Ecto neural progenitor cell (in vitro differentiated cells): ENCODE measurements around the gene MAGEA2.
"Not testable (repeated sequence)": the region's sequence is repeated elsewhere in the genome, so short reads cannot be mapped to it uniquely, and the experiment has no call there.

Experiments used
- DNase-seq: peaks from one replicate; pipeline ENCODE4 v3.0.0-alpha.2; 2018; ENCODE audit warnings: low spot score

MAGEA2 gene

GRCh38 chrX:152753686-152754650 is at the start of gene MAGEA2:
Gene MAGEA2, minus strand, starts transcription at chrX:152753842. Its CDS starts 2,479 bp downstream, at chrX:152751363.
- not testable (repeated sequence) for DNase-seq

GRCh38 chrX:152798945-152799344 is 45.3 kb upstream of the MAGEA2 start:
- no peak for DNase-seq

- not testable (repeated sequence) for DNase-seq
Measured at GRCh38 chrX:152787062-152787461, 33.4 kb upstream of the MAGEA2 start.

GRCh38 chrX:152769549-152770289 is 16.1 kb upstream of the MAGEA2 start, which contains the start of gene MAGEA6:
Gene MAGEA6, minus strand, starts transcription at chrX:152769689. Its CDS starts 2,039 bp downstream, at chrX:152767650.
- DNase-seq = not testable (repeated sequence)

- not testable (repeated sequence) for DNase-seq
Measured at GRCh38 chrX:152766562-152766961, 12.9 kb upstream of the MAGEA2 start.

- not testable (repeated sequence) for DNase-seq
Measured at GRCh38 chrX:152761582-152761981, 7.9 kb upstream of the MAGEA2 start.

- not testable (repeated sequence) for DNase-seq
Measured at GRCh38 chrX:152759544-152759943, 5.9 kb upstream of the MAGEA2 start.

GRCh38 chrX:152758918-152759317 is 5.3 kb upstream of the MAGEA2 start, which contains the start of gene CSAG3:
Gene CSAG3, plus strand, starts transcription at chrX:152759218.
- not testable (repeated sequence) for DNase-seq

GRCh38 chrX:152754871-152755270 is 1.2 kb upstream of the MAGEA2 start:
- not testable (repeated sequence) for DNase-seq

- no peak for DNase-seq
Measured at GRCh38 chrX:152738560-152738959, 15.1 kb downstream of the MAGEA2 start.

GRCh38 chrX:152736528-152736927 is 17.1 kb downstream of the MAGEA2 start:
- not testable (repeated sequence) for DNase-seq

- DNase-seq = no peak
Measured at GRCh38 chrX:152735860-152736511, 17.7 kb downstream of the MAGEA2 start.

GRCh38 chrX:152735101-152735500 is 18.5 kb downstream of the MAGEA2 start:
- DNase-seq = no peak

GRCh38 chrX:152734143-152734858 is 19.3 kb downstream of the MAGEA2 start:
- DNase-seq = not testable (repeated sequence)

GRCh38 chrX:152733261-152733975 is 20.2 kb downstream of the MAGEA2 start, which contains the start of the genes CSAG1 and MAGEA12:
Gene CSAG1, minus strand, starts transcription at chrX:152733721. Its CDS starts 1,261 bp downstream, at chrX:152732460.
Gene MAGEA12, plus strand, starts transcription at chrX:152733757. Its CDS starts 2,405 bp downstream, at chrX:152736162.
- DNase-seq = no peak

GRCh38 chrX:152725409-152725808 is 28.2 kb downstream of the MAGEA2 start:
- DNase-seq = no peak

GRCh38 chrX:152713815-152714787 is 39.5 kb downstream of the MAGEA2 start, which contains the start of gene MAGEA2B:
Gene MAGEA2B, plus strand, starts transcription at chrX:152714628. Its CDS starts 2,479 bp downstream, at chrX:152717107.
- DNase-seq = not testable (repeated sequence)

GRCh38 chrX:152713195-152713594 is 40.4 kb downstream of the MAGEA2 start:
- DNase-seq = not testable (repeated sequence)

- DNase-seq = not testable (repeated sequence)
Measured at GRCh38 chrX:152709173-152709572, 44.5 kb downstream of the MAGEA2 start, which contains the start of gene CSAG2. Gene CSAG2, minus strand, starts transcription at chrX:152709273. Its CDS starts 161 bp downstream, at chrX:152709112.
